ENCODE data around the gene COBLL1. TPM values are rescaled to one million over a fixed set of nuclear protein-coding genes. Genes with fewer than 3 reads are reported as not detected.
A peak's percentile ranks its signal among the peaks of the same experiment; 100 is the strongest.

The COBLL1 gene
- total RNA-seq, 1 donor from 2014 or later = not detected

DNA sequence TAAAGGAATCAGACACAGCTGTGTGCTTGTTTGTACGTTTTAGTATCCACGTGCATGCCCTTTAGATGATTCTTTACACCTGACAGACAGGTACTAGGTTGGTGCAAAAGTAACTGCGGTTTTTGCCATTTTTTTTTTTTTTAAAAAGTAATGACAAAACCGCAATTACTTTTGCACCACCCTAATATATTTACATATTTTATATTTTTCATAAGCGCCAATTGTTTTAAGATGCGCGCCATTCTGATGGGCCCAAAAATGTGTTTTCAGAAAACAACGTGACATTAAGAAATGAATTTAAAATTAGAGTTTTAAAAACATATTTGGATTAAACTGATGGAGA, 972 bp upstream of the COBLL1 start:
- Mint-ChIP-seq H3K9me3 (no peaks in the 10 kb centered on the region), H3K4me1 (peaks cover 5% of the 10 kb centered on the region), H3K4me3 (no peak overlapping the region), H3K27me3 (peaks cover 52% of the 10 kb centered on the region), H3K36me3 (ENCODE audit: low read depth) (no peaks in the 10 kb centered on the region), H3K27ac (no peak overlapping the region)
- intact Hi-C loops (cut with micrococcal nuclease) = no loop called here
- no peak for DNase-seq

DNA sequence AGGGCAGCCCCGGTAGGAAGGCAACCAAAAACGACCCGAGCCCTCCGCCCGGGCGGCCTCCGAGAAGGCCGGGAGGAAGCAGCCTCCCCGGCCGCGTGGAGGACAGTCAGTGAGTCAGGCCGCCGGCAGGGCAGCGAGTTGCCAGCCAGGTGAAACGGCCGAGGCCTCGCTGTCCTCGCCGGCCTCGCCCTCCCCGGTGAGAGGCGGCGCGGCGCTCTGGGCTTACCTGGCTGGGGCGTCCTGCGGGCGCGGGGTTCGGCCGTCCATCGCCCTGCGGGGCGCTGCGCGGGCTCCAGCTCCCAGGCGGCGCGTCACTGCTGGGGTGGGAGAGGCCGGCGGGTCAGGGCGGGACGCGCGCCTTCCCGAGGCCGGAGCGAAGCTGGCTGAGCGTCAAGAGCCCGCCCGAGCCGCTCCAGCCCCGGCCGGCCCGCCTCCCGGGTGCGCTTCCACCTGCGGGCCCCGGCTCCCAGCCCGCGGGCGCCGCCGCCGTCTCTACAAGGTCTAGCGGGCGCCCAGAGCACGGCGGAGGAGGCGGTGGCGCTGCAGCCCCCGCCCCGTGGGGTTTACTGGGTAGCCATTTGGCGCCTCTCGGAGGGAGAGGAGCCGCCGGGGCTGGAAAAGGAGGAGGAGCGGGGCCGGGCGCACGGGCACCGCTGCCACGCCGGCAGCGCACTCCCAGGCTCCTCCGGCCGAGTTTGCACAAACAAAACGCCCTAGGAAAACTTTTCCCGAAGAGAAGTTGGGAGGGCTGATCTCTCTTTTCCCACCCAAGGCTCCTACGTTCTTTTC, 499 bp downstream of the COBLL1 start:
- Mint-ChIP-seq H3K27me3 (peaks cover 58% of the 10 kb centered on the region), H3K36me3 (ENCODE audit: low read depth) (no peaks in the 10 kb centered on the region), H3K4me1 (peaks cover 5% of the 10 kb centered on the region), H3K27ac (no peak overlapping the region), H3K4me3 (peak overlapping the region; percentile 77), H3K9me3 (no peaks in the 10 kb centered on the region)
- DNase-seq = peak; percentile 72
- intact Hi-C loops (cut with micrococcal nuclease) = no loop called here

DNA sequence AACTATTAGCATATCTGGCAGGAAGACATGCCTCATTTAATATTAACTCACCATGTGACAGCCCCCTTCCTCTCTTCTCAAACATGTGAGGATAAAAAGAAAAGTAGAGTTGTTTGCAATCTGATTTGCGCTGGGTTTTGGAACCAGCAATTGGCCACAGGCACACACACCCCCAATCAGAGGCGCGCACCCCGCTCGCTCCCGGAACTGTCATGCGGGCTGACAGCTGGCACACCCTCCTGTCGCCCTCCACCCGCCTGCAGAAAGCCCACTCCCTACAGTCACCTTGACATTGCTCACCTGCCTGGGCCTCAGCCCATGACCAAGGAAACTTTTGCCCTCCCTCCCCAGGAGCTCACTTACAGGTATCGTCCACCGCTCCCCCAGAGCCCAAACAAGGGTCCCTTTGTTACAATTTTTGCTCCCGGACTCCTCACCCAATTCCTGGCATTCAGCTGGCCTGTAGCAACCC, 1.1 kb downstream of the COBLL1 start:
- H3K9me3 Mint-ChIP-seq = no peaks in the 10 kb centered on the region
- peak overlapping the region; percentile 66 for H3K4me3 Mint-ChIP-seq
- H3K4me1 Mint-ChIP-seq = peaks cover 5% of the 10 kb centered on the region
- no peak for DNase-seq
- peaks cover 53% of the 10 kb centered on the region for H3K27me3 Mint-ChIP-seq
- intact Hi-C loops (cut with micrococcal nuclease) = no loop called here
- H3K27ac Mint-ChIP-seq = no peak overlapping the region
- H3K36me3 Mint-ChIP-seq (ENCODE audit: low read depth) = no peaks in the 10 kb centered on the region

DNA sequence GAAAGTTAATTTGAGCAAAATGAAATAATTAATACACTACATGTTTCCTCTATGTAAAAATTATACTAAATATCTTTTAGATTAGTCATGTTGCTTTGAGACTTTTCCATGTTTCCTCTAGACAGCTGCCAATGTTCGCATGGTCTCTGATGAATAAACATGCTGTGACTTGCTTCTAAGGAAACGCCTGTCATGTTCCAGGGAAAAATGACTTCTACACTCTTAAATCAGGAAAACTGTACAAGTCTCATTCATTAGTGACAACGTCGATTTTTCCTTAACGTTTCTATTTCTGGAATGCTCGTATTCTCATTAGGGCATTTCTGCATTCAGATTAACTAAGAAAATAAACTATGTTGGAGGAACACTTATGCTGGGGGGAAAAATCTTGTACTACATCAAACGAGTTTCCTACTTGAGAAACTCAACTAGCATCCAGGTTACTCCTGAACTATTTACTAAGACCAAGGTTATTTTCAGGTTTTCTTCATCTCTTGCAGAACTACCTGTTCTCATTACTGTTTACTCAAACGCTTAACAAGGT, 1.6 kb downstream of the COBLL1 start:
- Mint-ChIP-seq H3K27me3 (peaks cover 56% of the 10 kb centered on the region), H3K4me1 (peaks cover 5% of the 10 kb centered on the region)

DNA sequence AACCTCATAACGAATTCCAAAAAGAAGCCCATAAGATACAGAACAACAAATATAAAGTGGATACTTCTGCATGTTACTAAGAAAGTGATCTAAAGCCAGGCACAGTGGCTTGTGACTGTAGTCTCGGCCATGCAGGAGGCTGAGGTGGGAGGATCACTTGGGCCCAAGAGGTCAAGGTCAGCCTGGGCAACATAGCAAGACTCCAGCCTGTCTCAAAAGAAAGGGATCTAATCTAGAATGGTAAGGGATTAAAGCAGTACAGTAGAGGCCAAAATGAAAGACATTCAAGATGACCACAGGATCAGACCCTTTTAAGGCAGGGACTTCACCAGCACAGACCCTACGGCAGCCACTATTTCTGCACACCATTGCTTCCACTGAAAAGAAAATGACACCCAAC, 3.8 kb downstream of the COBLL1 start:
- Mint-ChIP-seq H3K36me3 (ENCODE audit: low read depth) (no peaks in the 10 kb centered on the region), H3K4me3 (no peak overlapping the region), H3K4me1 (peaks cover 5% of the 10 kb centered on the region), H3K27ac (no peak overlapping the region), H3K9me3 (no peaks in the 10 kb centered on the region), H3K27me3 (peaks cover 45% of the 10 kb centered on the region)
- intact Hi-C loops (cut with micrococcal nuclease) = no loop called here
- DNase-seq = no peak

More for the DNA sequence above, 1.6 kb downstream of the COBLL1 start:
- Mint-ChIP-seq H3K9me3 (no peaks in the 10 kb centered on the region), H3K4me3 (peak overlapping the region; percentile 66), H3K27ac (no peak overlapping the region), H3K36me3 (ENCODE audit: low read depth) (no peaks in the 10 kb centered on the region)
- DNase-seq = no peak
- intact Hi-C loops (cut with micrococcal nuclease) = no loop called here

DNA sequence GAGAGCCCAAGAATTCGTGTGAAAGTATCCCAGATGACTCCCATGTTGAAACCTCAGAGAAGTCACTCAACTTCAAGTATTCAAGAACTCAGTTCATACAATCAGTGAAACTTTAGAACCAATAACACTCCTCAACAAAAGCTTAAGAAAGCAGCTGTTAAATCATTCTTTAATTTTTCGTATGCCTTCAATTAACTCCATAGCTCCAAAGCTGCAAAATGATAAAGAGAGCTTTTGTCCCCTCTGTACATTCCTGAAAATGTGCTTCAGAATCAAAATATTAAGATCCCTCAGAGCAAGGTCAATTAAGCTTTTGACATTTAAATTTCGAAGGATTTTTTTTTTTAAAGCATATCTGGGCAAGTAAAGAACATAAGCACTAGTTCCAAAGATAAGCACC, 4.7 kb downstream of the COBLL1 start:
- no peaks in the 10 kb centered on the region for H3K9me3 Mint-ChIP-seq
- no peak overlapping the region for H3K27ac Mint-ChIP-seq
- no peak overlapping the region for H3K4me3 Mint-ChIP-seq
- intact Hi-C loops (cut with micrococcal nuclease) = no loop called here
- no peak for DNase-seq
- peaks cover 5% of the 10 kb centered on the region for H3K4me1 Mint-ChIP-seq
- peaks cover 42% of the 10 kb centered on the region for H3K27me3 Mint-ChIP-seq
- H3K36me3 Mint-ChIP-seq (ENCODE audit: low read depth) = no peaks in the 10 kb centered on the region

DNA sequence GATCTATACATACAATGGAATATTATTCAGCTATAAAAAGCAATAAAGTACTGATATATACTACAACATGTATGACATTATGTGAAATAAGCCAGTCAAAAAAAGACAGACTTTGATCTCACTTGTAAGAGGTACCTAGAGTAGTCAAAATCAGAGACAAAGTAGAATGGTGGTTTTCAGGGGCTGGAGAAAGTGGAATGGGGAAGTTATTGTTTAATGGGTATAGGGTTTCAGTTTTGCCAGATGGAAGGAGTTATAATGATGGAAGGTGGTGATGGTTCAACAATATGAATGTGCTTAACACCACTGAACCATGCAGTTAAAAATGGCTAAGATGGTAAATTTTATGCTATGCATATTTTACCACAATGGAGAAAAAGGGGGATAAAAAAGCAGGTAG, 6.3 kb downstream of the COBLL1 start:
- no peak overlapping the region for H3K27ac Mint-ChIP-seq
- DNase-seq = no peak
- no peaks in the 10 kb centered on the region for H3K4me1 Mint-ChIP-seq
- intact Hi-C loops (cut with micrococcal nuclease) = no loop called here
- no peaks in the 10 kb centered on the region for H3K9me3 Mint-ChIP-seq
- H3K4me3 Mint-ChIP-seq = no peak overlapping the region
- H3K36me3 Mint-ChIP-seq (ENCODE audit: low read depth) = no peaks in the 10 kb centered on the region
- peaks cover 34% of the 10 kb centered on the region for H3K27me3 Mint-ChIP-seq

DNA sequence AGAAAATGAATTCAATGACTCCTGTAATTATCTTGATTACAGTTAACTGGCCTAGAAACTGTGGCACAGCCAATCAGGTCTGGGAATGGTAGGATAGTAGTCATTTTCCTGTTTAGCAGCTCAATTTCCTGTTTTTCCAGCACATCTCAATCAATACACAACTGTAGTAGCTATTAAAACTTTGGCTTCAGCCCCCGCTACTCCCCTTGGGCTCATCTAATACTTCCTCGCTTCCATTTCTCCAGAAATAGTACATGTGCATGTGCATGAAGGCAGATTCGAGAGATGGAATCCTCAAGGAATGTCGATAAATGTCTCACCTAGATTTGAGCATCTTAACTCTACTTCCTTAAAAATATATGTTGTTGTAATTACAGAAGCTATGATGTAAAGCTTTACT, 9.7 kb downstream of the COBLL1 start:
- Mint-ChIP-seq H3K4me3 (no peak overlapping the region), H3K27ac (no peak overlapping the region), H3K9me3 (no peaks in the 10 kb centered on the region), H3K27me3 (peaks cover 14% of the 10 kb centered on the region), H3K36me3 (ENCODE audit: low read depth) (no peaks in the 10 kb centered on the region), H3K4me1 (no peaks in the 10 kb centered on the region)
- intact Hi-C loops (cut with micrococcal nuclease) = no loop called here
- DNase-seq = no peak

DNA sequence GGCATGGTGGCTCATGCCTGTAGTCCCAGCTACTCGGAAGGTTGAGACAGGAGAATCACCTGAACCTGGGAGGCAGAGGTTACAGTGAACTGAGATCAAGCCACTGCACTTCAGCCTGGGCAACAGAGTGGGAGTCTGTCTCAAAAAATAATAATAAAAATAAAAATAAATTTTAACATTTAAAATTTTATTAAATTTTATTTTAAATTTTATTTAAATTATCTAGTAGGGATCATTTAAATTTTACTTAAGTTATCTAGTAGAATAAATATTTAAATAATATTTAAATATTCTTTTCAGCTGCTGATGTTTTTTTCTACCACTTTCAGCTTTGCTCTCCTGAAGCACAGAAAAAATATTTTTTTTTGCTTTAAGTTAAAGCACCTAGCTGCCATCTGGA, 10.4 kb downstream of the COBLL1 start:
- Mint-ChIP-seq H3K9me3 (no peaks in the 10 kb centered on the region), H3K36me3 (ENCODE audit: low read depth) (no peaks in the 10 kb centered on the region), H3K27me3 (peaks cover 9% of the 10 kb centered on the region), H3K4me1 (no peaks in the 10 kb centered on the region), H3K27ac (no peak overlapping the region), H3K4me3 (no peak overlapping the region)
- intact Hi-C loops (cut with micrococcal nuclease) = no loop called here
- DNase-seq = no peak

DNA sequence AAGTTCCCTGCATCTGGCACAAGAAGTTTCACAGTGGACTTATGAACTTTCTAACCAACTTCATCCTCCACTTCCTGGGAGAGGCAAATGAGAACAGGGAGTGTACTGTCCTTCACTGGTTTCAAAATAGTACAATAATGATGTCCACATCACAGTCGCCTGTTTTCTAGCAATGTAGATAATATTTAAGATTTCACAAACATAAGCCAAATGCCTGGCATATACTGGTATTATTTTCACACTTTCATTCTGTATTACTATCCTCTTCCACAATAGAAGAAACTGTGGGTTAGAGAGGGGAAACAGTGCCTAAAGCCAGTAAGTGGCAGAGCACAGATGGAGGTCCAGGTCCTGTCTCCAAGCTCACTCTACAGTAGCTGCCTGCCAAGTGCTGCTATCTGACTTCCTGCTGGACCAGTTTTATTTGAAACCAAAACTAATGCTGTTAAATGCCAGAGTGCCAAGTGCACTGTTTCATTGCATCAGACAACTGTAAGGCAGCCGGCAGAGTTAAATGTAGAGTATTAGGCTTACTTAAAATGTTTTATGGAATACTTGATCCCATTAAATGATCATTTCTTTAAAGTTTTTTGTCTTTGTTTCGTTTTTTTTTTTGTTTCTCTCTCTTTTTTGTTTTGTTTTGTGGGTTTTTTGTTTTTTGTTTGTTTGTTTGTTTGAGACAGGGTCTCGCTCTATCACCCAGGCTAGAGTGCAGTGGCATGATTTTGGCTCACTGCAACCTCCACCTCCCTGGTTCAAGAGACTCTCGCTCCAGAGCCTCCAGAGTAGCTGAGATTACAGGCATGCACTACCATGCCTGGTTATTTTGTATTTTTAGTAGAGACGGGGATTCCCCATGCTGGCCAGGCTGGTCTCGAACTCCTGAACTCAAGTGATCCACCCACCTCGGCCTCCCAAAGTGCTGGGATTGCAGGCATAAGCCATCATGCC, 15.1 kb downstream of the COBLL1 start:
- intact Hi-C loops (cut with micrococcal nuclease) = no loop called here
- Mint-ChIP-seq H3K27me3 (peaks cover 5% of the 10 kb centered on the region), H3K27ac (no peak overlapping the region), H3K9me3 (no peaks in the 10 kb centered on the region), H3K4me1 (no peaks in the 10 kb centered on the region), H3K36me3 (ENCODE audit: low read depth) (no peaks in the 10 kb centered on the region), H3K4me3 (no peak overlapping the region)
- no peak for DNase-seq

DNA sequence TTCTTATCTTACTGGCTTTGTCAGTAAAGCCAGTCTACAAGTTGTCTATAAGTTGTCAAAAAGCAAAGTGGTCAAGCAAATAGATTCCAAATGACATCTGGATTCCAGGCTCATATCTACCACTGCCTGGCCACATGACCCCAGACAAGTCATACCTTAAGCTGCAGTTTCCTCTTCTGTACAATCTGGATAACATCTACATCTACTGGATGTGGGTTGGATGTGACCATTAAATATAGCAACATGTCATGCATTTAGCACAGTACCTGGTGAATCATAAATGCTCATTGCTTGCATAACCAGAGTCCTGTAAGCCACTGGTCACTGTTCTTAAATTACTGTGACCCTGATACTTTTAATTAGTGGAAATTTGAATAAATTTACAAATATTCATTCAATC, 16.8 kb downstream of the COBLL1 start:
- H3K36me3 Mint-ChIP-seq (ENCODE audit: low read depth) = no peaks in the 10 kb centered on the region
- no peak overlapping the region for H3K4me3 Mint-ChIP-seq
- H3K27me3 Mint-ChIP-seq = peaks cover 4% of the 10 kb centered on the region
- DNase-seq = no peak
- intact Hi-C loops (cut with micrococcal nuclease) = no loop called here
- no peaks in the 10 kb centered on the region for H3K4me1 Mint-ChIP-seq
- H3K27ac Mint-ChIP-seq = no peak overlapping the region
- H3K9me3 Mint-ChIP-seq = no peaks in the 10 kb centered on the region

DNA sequence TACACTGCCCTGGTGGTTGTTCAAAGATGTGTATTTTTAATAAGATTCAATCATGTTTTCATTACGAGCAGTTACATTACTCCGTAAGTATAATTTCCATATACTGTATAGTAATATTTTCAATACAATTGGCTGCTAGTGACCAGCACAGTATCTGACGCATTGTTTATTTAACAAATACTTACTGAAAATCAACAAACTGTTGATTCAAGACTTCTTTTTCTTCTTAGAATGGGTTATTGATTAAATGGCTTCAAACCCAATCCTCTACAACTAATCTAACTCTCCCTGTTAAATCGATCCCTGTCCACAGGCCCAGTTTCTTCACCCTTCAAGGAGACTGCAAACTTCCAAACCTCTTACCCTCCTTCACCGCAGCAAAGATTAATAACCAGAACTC, 18.5 kb downstream of the COBLL1 start:
- no peaks in the 10 kb centered on the region for H3K27me3 Mint-ChIP-seq
- intact Hi-C loops (cut with micrococcal nuclease) = no loop called here
- no peaks in the 10 kb centered on the region for H3K36me3 Mint-ChIP-seq (ENCODE audit: low read depth)
- no peak overlapping the region for H3K4me3 Mint-ChIP-seq
- H3K27ac Mint-ChIP-seq = no peak overlapping the region
- no peaks in the 10 kb centered on the region for H3K4me1 Mint-ChIP-seq
- DNase-seq = no peak
- H3K9me3 Mint-ChIP-seq = no peaks in the 10 kb centered on the region

DNA sequence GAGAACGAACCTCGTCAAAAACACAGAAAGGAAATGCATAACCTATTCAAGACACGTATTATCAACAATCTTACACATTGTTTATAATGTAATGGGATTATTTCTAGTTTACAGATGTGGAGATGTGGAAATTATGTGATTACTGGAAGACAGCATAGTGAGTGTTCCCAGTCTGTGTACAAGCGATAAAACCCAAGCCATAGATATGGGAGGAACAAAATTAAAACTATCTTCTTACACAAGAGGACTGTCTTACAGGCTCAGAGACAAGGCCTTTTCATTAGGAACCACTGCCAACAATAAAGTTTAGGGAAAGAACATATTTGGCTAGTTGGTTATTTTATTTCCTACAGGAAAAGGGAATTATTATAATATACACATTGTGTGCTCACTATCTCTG, 20.3 kb downstream of the COBLL1 start:
- no peaks in the 10 kb centered on the region for H3K9me3 Mint-ChIP-seq
- H3K27ac Mint-ChIP-seq = no peak overlapping the region
- no peaks in the 10 kb centered on the region for H3K4me1 Mint-ChIP-seq
- no peak overlapping the region for H3K4me3 Mint-ChIP-seq
- H3K36me3 Mint-ChIP-seq (ENCODE audit: low read depth) = no peaks in the 10 kb centered on the region
- DNase-seq = no peak
- H3K27me3 Mint-ChIP-seq = no peaks in the 10 kb centered on the region
- intact Hi-C loops (cut with micrococcal nuclease) = no loop called here
